ENCODE measurements around the gene SLC24A4.

SLC24A4 gene

DNA sequence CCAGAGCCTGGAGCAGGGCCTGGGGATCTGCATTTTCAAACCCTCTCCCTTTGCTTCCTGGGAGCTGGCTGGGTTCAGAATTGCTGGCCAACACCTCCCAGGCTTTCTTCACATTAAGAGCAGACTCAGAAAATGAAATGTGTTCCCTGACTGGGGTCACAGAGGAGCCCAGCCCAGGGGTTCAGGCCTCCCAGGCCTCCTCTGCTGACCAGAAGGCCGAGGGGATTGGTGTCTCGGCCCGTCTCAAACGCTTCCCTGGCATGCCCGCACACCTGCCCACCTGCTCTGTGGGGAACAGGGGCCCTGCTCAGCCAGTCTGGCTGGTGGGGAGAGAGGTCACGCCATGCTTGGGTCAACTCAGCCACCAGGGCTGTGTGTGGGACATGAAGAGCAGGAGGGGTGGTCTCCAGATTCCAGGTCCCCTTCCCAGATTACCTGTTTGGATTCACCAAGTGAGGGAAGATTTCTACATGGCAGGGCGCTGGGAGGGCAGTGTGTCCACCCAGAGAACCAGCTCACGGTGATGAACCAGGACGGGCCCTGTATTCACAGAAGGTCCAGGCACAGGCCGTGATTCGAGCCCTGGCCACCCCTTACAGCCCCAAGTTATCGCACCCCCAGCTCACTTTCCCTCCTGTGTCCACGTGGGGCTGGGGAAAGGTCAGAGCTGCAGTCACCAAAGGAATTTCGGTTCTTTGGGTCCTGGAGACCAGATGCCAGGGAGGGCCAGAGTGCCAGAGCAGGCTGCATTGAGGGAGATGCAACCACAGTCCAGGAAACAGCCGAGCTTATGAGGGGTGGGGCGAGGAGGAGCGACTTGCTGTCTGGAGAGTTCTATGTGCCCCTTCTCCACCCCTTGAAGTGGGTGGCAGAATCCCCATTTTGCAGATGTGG lies 135.4 kb downstream of the SLC24A4 start:
- no peak for DNase-seq (ENCODE audit: low read depth, low spot score)

GRCh38 chr14:92459030-92459949 lies 136.3 kb downstream of the SLC24A4 start:
- DNase-seq (ENCODE audit: low read depth, low spot score), result no peak

DNA sequence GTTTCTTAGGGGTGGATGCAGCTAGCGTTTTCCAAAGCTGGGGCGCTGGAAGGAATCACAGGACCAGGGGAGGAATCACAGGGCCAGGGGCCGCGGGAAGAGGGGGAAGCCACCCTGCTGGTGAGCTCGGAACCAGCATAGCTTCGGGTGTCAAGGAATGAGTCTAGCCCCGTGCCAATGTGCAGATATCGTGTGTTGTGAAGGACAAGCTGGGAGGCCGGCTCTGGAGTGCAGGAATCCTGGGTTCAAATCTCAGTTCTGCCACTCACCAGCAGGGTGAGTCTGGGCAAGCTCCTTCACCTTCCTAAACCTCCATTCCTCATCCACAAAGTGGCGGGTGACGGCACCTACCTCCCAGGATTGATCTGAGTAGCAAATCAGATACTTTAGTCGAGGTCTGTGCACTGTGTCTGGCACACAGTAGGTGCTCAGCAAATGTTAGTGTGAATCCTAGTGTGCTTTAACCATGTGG lies 137.0 kb downstream of the SLC24A4 start:
- no peak for DNase-seq (ENCODE audit: low read depth, low spot score)

GRCh38 chr14:92460541-92460915 lies 137.6 kb downstream of the SLC24A4 start:
- DNase-seq (ENCODE audit: low read depth, low spot score), result no peak

GRCh38 chr14:92460916-92461579 lies 138.1 kb downstream of the SLC24A4 start:
- no peak for DNase-seq (ENCODE audit: low read depth, low spot score)

DNA sequence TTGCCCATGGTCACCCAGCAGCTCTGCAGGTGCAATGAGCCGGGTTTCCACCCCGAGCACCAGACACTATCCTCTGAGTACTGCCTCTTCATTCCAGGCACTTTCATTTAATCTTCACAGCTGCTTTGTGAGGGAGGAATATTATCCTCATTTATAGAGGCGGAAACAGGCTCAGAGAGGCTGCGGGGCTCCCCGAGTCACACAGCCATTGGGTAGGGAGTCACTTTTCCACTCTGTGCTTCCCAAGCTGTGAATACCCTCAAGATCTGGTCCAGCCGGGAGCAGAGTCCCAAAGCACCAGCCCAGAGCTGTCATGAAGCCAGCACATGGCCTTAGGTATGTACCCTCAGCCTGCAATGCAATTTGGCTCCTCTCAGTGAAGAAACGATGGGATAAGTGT lies 138.9 kb downstream of the SLC24A4 start:
- DNase-seq (ENCODE audit: low read depth, low spot score), result no peak

- no peak for DNase-seq (ENCODE audit: low read depth, low spot score)
Observed at GRCh38 chr14:92462568-92462967, 139.6 kb downstream of the SLC24A4 start.

DNA sequence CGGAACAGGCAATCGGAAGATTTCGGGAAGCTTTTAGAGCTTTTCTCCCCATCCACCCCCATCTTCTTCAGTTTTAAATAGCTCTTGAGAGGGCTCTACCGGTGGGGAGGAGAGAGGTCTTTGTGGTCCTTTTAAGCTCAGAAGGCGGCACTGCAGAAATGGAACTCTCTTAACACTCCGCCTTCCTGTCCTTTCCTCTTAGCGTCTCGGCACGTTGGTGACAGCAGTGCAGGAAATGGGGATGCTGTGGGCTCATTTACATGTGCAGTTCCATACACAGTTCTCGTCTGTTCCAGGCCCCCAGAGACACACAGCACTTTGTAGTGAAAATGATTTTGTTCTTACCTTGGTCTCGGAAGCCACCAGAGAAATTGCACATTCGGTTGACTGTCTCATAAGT lies 140.2 kb downstream of the SLC24A4 start:
- DNase-seq (ENCODE audit: low read depth, low spot score), result no peak

DNA sequence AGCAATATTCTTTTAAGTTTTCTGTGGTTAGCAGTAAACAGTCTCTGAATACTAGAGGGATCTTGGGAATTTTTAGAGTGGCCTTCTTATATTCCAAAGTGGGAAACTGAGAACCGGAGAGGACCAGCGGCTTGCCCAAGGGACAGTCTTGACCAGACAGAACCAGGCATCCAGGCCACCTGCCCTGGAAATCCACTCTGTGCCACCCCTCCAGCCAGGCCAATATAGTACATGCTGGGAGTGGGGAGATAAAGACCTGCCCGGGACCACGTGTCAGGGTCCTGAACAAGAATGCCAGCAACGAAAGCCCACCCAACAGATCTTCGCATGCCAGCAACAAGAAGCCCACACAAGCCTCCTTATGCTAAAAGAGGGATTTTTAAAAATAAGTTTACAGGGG lies 141.2 kb downstream of the SLC24A4 start:
- no peak for DNase-seq (ENCODE audit: low read depth, low spot score)

GRCh38 chr14:92464716-92465115 lies 141.8 kb downstream of the SLC24A4 start:
- no peak for DNase-seq (ENCODE audit: low read depth, low spot score)

GRCh38 chr14:92465353-92466055 lies 142.5 kb downstream of the SLC24A4 start:
- DNase-seq (ENCODE audit: low read depth, low spot score), result no peak

GRCh38 chr14:92466059-92466458 lies 143.1 kb downstream of the SLC24A4 start:
- no peak for DNase-seq (ENCODE audit: low read depth, low spot score)

DNA sequence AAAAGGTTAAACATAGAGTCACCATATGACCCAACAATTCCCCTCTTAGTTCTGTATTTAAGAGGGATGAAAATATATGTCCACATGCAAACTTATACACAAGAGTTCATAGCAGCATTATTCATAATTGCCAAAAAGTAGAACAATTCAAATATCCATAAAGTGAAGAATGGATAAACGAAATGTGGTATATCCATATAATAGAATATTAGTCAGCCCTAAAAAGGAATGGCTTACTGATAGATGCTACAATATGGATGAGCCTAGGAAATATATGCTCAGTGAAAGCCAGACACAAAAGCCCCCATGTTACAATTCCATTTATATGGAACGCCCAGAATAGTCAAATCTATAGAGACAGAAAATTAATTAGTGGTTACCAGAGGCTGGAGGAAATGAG lies 146.6 kb downstream of the SLC24A4 start:
- no peak for DNase-seq (ENCODE audit: low read depth, low spot score)

DNA sequence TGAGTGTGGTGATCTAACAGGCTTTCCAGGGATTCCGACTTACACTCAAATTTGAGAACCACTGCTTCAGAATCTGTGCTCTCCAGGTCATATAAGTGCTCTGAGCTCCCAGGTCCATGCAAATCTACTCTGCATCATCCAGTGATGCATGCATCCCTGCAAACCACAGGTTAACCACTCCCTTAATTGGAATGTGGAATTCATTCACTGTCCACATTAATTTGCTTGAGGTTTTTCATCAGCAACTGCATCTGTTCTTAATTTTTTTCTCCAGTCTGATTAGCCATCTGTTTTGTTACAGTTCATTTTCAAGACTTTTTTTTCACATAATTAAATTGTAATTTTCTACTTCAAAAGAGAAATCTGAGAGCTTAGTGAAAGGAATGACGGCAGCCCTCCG lies 147.2 kb downstream of the SLC24A4 start:
- DNase-seq (ENCODE audit: low read depth, low spot score), result no peak

DNA sequence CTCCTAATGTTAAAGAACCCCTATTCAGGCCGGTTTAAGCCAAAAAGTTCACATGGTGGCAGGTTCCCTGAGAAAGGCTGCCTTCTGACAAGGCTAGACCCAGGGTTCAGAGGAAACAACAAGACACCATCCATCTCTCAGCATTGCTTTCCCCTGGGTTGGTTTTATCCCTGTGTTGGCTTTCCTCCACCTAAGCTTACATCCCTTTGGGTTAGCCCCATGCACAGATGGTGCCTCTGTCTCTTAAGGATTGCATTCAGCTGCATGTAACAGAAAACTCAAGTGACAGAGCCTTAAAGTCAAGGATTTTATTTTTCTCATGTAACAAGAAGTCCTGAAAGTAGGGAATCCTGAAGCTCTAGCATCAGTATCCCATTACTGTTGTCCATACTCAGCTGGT lies 147.8 kb downstream of the SLC24A4 start:
- no peak for DNase-seq (ENCODE audit: low read depth, low spot score)

DNA sequence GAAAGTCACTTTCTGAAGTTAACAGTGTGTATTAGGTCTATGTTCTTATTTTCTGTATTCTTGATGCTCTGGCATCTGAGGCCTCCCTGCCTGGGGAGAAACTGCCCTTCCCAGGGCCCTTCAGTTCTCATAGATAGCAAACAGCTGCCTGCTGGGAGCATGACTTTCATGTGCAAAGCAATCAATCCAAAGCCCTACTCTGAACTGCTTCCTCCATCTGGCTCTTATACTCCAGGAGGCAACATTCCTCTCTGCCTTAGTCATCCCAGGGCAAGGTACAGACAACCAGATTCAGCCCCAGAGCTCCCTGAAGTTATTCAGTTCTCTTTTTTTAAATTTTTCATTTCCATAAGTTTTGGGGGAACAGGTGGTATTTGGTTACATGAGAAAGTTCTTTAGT lies 149.0 kb downstream of the SLC24A4 start:
- DNase-seq (ENCODE audit: low read depth, low spot score), result peak; percentile 82

- no peak for DNase-seq (ENCODE audit: low read depth, low spot score)
Observed at GRCh38 chr14:92472860-92473259, 149.9 kb downstream of the SLC24A4 start.

- DNase-seq (ENCODE audit: low read depth, low spot score), result no peak
Observed at GRCh38 chr14:92473261-92473968, 150.4 kb downstream of the SLC24A4 start.

DNA sequence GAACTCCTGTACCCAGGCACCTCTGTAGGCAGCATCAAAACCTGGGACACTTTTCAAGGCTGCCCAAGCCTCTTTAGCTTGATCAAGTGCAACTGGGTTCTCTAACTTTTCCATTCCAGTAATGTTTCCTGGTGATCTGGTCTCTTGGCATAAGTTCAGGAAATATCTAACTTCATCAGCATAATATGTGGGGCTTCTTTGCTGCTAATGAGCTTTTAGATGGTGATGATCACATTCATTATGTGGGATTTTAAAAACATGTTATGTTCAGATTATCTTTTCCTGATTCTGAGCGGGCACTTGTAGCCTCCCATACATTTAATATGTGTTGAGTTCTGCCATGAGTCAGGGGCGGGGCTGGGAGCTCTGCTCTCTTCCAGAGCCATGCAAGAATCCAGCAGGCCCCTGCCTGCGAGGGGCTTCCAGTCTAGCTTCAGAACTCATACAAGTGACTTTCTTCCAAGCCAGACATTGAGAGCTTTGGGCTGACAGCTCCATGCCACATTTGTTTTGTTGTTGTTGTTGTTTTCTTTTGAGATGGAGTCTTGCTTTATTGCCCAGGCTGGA lies 151.1 kb downstream of the SLC24A4 start:
- no peak for DNase-seq (ENCODE audit: low read depth, low spot score)

GRCh38 chr14:92475037-92475436 lies 152.1 kb downstream of the SLC24A4 start:
- no peak for DNase-seq (ENCODE audit: low read depth, low spot score)
